ENCODE data around the gene GPHN. TPM values are rescaled to one million over a fixed set of nuclear protein-coding genes. Genes with fewer than 3 reads are reported as not detected.
"Not testable (repeated sequence)": the region's sequence is repeated elsewhere in the genome, so short reads cannot be mapped to it uniquely, and the experiment has no call there.

GPHN gene
- total and polyA plus RNA-seq, 7 donors: 8.1 to 39.7 (median 22.3) TPM

- Histone ChIP-seq H3K9me3 (peaks cover 9% of the 10 kb centered on the region), H3K27ac (no peak overlapping the region), H3K4me1 (no peaks in the 10 kb centered on the region), H3K36me3 (ENCODE audit: insufficient read depth in 1 of 2, low read depth in 1 of 2) (peaks cover 0 to 15% of the 10 kb centered on the region in 2 donors), H3K27me3 (ENCODE audit: insufficient read depth in 3 of 3, low read length in 2 of 3) (no peaks in the 10 kb centered on the region), H3K4me3 (no peak overlapping the region)
- intact Hi-C loops (cut with DNase I): no loop called here
- ATAC-seq: no peak
- no peak for TF ChIP-seq CTCF (IDR thresholded peaks at IDR 0.05)
- no peak for DNase-seq
These were observed 552.6 kb downstream of the GPHN start for GRCh38 chr14:67060546-67060945.

- H3K27ac ChIP-seq; intact Hi-C loops (cut with DNase I); DNase-seq; H3K4me3 ChIP-seq; H3K9me3 ChIP-seq; H3K36me3 ChIP-seq (ENCODE audit: insufficient read depth in 1 of 2, low read depth in 1 of 2); H3K27me3 ChIP-seq (ENCODE audit: insufficient read depth in 3 of 3, low read length in 2 of 3); H3K4me1 ChIP-seq; ATAC-seq: not testable (repeated sequence)
- WGBS, 3 donors: 85 to 90% (median 89%) methylated on average over 7 of the region's 7 CpGs
These were observed 559.3 kb downstream of the GPHN start for GRCh38 chr14:67067070-67067814.

- no peak for ATAC-seq
- DNase-seq: no peak
- Histone ChIP-seq H3K4me1 (no peaks in the 10 kb centered on the region), H3K36me3 (ENCODE audit: insufficient read depth in 1 of 2, low read depth in 1 of 2) (no peaks in the 10 kb centered on the region), H3K4me3 (no peak overlapping the region), H3K27ac (no peak overlapping the region), H3K27me3 (ENCODE audit: insufficient read depth in 3 of 3, low read length in 2 of 3) (no peaks in the 10 kb centered on the region), H3K9me3 (no peaks in the 10 kb centered on the region)
- TF ChIP-seq CTCF (IDR thresholded peaks at IDR 0.05): no peak
- intact Hi-C loops (cut with DNase I): no loop called here
- 76 to 83% (median 79%) methylated on average over 1 of the region's 1 CpG for WGBS, 3 donors
These were observed 560.3 kb downstream of the GPHN start for GRCh38 chr14:67068251-67068650.

GRCh38 chr14:67071506-67071905, 563.6 kb downstream of the GPHN start:
- WGBS, 3 donors: 76 to 100% (median 95%) methylated on average over 3 of the region's 3 CpGs
- no peaks in the 10 kb centered on the region for H3K27me3 ChIP-seq (ENCODE audit: insufficient read depth in 3 of 3, low read length in 2 of 3)
- TF ChIP-seq CTCF (IDR thresholded peaks at IDR 0.05): no peak

GRCh38 chr14:67077921-67078320, 570.0 kb downstream of the GPHN start:
- intact Hi-C loops (cut with DNase I): no loop called here
- H3K27ac ChIP-seq: no peak overlapping the region
- no peaks in the 10 kb centered on the region for H3K27me3 ChIP-seq (ENCODE audit: insufficient read depth in 3 of 3, low read length in 2 of 3)
- ATAC-seq: no peak
- no peak for TF ChIP-seq CTCF (IDR thresholded peaks at IDR 0.05)
- no peaks in the 10 kb centered on the region for H3K36me3 ChIP-seq (ENCODE audit: insufficient read depth in 1 of 2, low read depth in 1 of 2)
- no peak overlapping the region for H3K4me3 ChIP-seq
- no peaks in the 10 kb centered on the region for H3K9me3 ChIP-seq
- DNase-seq: no peak
- WGBS, 3 donors: 47 to 52% (median 50%) methylated on average over 3 of the region's 3 CpGs
- H3K4me1 ChIP-seq: no peaks in the 10 kb centered on the region

More at GRCh38 chr14:67071506-67071905, 563.6 kb downstream of the GPHN start:
- no peak for ATAC-seq
- no peak for DNase-seq
- no peaks in the 10 kb centered on the region for H3K36me3 ChIP-seq (ENCODE audit: insufficient read depth in 1 of 2, low read depth in 1 of 2)
- intact Hi-C loops (cut with DNase I): no loop called here
- H3K4me3 ChIP-seq: no peak overlapping the region
- H3K9me3 ChIP-seq: no peaks in the 10 kb centered on the region
- no peaks in the 10 kb centered on the region for H3K4me1 ChIP-seq
- H3K27ac ChIP-seq: no peak overlapping the region
